Stimulated activated CD4-positive, alpha-beta T cell treated with anti-CD3 and anti-CD28 coated beads, TNF-alpha, amount 100 ng/mL, for 1 hour (primary cell): ENCODE measurements around the gene ARID5B.

Source experiments
- DNase-seq, 3 donors: peaks; one replicate each; pipeline ENCODE4 v3.0.0-alpha.2; 2020; ENCODE audit warnings: low read depth in 3 of 3, low spot score in 1 of 3

ARID5B gene

DNA sequence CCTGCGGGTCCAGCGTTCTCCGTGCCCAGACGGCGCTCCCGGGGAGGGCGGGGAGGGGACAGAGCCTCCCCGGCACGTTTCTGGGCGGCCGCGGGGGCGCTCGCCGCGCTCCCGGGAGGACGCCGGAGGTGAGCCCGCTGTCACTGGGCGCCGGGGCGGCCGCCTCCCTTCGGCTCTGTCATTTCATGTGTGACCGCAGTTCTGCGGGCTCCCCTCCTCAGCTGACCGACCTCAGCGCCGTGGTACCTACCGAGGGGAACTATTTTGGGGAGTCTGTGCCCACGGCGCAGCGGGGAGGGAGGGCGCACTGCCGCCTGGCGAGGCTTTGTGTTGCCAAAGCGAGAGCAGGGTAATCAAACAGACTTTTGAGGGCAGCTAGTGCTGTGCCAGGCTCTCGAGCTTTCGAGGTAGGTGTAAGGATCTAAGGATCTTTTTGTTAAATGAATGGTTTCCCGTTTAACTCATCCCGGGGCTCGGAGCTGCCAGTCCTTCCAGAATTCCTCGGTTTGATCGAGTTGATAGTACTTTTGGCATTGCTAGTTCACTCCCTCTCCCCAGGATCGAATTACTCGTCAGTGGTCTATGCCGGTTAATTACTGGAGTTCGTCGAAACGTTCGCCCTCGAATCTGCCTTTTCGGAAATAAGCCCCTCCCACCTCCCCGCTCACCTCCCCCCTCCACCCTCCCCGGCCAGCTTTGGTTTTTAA lies 1.9 kb downstream of the ARID5B start:
- DNase-seq, result peak in 2 of 3 donors; percentile 21 to 39

DNA sequence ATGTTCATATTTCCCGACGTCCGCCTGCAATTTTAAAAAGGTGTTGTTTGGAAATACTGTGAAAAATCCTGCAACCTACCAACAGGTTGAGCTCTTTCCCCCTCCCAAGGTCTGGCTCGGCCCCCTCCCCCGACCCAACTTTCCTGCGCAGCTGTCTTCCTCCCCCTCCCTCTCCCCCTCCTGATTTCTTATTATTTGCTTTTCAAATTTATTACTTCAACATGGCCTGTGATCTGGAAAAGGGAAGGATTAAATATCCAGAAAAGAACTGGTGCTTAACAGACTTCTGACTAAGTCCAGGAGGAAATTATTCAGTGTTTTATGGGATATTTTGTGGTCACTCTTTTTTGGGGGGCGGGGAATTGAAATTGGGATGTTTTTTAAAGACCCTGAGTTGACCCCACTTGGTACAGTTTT lies 2.4 kb downstream of the ARID5B start:
- DNase-seq, result no peak

DNA sequence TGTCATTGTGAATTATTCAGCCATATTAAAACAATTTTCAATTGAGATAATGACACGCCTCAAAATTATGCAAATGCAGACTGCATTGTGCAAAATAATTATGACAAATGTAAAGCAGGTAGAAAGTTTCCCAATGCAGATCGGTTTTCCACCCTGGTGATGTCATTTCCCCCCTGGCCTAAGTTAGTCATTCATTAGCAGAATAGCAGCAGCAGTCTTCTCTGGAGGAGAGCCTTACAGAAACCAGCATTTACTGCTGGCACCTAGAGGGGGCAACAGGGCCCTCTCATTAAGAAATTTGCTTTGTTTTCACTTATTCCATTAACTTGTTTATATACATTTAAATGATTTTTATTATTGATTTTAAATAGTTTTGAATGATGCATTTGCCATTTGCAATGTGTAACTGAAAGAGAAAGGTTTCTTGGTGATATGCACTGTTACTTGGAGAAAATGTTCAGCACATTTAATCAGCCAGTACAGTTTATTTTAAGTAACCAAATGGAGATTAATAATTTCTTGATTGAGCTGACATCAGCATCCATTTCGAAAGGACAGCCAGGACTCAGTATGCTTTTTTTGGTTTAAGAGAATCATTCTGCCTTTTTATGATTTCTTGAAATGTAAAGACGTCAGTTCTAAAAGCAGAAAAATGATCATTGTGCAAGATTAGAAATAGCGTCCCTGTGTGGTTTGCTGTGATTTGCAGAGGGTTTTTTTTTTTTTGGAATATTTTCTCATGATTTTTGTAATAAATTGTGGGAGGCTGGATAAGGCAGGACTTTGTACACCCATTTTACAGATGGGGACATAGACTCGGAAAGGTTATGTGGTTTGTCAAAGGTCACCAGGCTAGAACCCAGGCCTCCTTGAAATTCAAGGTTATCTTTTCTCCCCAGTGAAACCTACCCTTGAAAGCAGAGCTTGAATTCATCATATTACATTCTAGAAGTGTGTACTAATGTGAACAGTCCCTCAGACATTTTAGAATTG lies 3.5 kb downstream of the ARID5B start:
- peak in 1 of 3 donors; percentile 18 for DNase-seq

DNA sequence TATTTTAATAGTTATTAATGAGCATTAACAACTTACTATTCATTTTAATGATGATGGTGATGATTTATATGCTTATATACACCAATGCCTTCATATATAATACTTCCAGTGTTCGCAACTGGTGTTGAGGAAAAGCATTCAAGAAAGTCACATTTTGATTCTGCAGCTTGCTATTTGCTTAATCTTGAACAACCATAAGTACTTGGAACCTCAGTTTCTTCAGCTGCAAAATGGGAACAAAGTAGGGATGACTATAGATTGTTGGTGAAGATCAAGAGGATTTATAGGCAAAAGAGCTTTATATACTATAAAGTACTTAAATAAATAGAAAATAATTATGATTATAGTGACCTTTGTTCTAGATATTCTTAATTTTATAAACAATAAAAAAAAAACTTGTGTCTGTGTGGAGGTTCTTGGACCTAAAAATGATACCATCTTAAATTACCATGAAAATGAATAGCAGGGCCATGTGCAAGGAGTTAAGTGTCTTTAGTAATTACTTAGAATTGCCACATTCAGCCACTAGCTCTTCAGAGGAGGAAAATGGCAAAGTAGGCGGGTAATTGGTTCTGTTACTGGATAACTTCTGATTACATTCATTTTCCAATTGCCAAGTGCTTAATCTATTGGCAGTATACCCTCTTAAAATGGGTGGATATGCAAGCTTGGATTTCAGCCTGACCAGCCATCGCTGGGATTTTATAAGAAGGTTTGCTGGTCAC lies 4.5 kb downstream of the ARID5B start:
- no peak for DNase-seq

DNA sequence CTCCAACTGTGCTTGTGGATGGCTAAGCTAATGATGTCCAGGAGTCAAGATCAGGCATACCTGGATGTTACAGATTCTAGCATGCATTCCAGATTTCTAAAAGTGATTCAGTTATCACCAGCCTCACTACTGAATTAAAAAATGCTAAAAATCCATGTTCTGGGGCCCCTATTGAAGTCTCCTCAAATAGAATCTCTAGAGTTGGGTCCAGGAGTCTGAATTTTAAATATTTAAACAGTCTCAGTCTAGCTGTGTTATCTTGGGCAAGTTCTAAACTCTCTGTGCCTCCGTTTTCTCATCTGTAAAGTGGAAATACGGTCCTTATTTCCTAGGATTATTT lies 5.0 kb downstream of the ARID5B start:
- DNase-seq, result no peak

DNA sequence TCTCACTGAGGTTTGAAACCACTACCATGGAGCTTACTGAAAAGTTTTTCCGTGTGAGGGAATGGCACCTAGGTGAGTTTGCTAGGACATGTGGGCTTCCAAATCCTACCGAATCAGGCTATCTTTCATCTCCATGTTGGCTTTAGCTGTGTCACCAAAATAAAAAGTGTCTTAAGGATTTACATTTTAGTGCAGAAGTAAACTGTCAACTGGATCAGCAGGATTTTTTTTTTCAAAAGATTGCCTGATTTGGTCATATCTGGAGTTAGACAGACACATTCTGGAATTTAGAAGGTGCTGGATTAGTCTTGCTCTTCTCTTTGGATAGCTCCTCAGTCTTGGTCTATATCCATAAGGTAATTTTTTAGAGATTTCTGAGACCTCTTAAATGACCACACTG lies 5.5 kb downstream of the ARID5B start:
- DNase-seq, result no peak

DNA sequence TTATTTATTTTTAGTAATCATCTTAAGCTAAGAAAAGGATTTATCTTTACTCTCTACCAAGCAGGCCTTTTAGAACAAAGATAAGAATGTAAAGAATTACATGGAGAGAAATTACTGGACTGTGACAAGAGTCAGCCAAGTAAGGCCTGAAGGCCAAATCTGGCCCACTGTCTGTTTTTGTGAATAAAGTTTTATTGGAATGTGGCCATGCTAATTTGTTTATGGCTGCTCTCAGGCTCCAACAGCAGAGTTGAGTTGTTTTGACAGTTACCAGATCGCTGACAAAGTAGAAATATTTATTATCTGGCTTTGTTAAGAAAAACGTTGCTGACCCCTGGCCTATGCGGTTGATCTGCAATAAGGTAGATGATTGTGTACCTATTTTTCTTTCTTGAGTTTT lies 6.1 kb downstream of the ARID5B start:
- DNase-seq, result no peak

DNA sequence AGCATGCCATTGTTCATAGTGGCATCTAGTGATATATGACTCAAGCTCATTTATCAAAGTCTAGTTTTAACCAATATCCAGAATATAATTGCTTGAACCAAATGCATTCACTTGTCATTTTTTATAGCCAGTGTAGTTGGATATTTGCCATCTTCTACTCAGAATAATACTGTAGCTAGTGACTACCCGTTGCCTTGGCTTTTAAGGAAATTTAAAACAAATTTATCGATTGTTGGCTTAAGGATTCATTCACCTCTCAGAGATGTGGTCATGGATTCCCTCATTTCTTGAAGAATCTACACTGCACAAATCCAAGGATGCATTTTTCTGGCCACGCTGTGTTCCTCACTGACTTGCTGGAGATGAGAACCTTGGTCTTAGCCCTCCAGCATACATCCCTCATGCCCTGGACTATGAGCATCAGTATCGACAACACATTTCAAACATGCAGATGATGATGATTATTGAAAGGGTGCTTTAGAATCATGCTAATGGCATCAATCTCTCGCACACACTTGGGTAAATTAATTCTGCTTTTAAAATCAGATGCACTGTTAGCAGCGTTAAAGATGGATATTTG lies 8.8 kb downstream of the ARID5B start:
- DNase-seq, result no peak

DNA sequence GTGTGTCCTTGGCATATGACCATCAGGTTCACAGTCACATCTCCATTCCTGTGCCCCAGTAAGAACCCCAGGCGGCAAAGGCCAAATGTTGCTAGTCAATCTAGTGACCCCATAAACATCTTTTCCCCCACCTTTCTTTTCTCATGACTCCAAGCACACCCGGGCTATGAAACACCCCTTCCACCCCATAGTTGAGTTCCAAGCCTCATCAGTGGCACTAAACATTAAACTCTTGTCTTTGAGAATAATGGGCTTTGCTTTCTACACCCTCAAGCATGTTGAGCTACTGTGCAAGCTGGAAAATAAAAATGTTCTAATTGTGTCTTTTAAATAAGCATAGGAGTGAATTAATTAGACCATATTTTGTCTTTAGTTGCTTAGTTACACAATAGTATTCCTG lies 9.4 kb downstream of the ARID5B start:
- no peak for DNase-seq

DNA sequence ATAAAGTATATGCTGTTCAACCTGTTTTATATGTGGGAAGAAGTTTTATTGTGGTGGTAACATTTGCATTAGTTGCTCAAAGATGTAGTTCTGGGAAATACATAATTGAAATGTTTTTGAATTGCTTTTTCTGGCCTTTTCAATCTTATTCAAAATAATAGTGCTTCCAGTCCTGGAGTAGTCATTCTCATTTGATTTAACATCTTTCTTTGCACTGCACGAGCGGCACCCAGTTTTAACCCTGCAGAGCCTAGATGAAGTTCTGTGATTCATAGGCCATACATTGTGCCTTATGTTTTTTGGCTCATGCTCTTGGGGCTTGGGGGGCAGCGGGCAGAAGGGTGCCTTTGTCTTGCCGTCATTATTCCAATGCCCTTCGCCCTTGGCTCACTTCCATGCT lies 9.9 kb downstream of the ARID5B start:
- no peak for DNase-seq

DNA sequence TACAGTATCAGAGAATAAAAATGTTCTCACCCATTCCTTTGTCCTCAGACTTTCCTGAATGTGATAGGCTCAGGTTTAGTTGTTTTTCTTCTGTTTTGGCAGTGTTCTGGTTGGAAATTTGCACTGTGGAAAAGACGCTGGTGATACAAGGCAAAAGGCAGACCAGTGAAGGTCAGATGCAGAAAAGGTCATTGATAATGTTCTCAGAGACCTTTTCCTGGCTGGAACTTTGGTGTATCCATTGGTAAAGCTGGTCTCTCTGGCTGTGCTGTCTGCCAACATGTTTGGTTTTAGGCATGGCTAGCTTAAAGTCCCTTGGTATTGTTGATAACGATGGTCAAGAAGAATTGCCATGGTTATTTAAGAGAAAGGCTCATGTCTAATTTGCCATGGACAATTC lies 11.5 kb downstream of the ARID5B start:
- DNase-seq, result no peak

DNA sequence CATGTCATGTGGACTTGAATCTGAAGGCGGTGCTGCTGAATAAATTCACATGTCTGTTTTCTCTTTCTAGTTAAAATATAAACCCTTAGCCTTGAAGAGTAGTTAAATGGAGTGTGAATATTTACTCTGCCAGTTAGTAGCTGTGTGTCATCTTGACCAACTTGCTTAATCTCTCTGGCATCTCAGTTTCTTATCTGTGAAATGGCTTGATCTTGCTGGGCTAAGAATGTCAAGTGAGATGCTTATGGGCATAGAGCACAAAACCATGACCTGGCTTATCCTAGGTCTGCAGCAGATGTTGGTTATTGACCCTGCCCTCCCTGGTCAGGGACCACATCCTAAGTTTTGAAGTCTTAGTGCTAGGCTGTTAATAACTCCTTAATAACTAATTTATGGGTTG lies 16.6 kb downstream of the ARID5B start:
- DNase-seq, result no peak

DNA sequence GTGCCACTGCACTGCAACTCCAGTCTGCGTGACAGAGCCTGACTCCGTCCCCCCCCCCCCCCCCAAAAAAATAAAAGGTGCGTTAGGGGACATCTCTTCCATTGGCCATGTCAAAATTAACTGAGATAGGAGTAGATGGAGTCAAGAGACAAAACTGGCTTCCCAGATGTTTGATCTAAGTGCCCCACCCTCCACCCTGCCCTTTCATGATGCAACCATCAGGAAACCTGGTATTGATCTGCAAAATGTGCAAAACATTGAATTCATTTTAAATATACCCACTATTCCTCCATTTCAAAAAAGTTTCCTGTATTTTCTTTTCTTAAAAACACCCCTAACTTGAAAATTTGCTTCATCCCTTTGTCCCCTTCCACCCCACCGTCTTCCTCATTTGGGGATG lies 17.5 kb downstream of the ARID5B start:
- no peak for DNase-seq

DNA sequence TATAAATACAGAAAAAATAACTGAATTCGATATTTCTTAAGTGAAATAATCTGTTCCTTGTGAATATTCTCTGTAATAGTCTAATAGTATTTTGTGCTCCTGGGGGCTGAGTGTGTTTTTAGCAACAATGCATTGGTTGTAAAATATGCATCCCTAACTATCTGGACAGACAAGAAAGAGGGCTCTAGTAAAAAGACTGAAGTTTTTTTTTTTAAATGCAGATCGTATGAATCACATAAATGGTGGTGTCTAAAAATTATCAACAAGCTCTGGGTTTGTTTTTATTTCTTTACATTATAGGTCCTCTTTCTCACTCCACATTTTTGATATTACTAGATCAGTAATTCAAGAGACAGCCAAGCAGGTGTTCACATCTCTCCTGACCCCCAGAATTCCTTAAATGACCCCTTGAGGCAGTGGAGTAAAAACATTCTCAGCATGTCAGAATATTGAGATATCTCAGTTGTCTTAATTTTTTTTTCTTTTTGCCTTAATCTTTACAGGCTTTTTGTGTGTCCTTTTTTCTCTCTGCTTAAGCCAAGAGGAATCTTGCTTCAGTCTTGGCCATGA lies 18.2 kb downstream of the ARID5B start:
- no peak for DNase-seq

DNA sequence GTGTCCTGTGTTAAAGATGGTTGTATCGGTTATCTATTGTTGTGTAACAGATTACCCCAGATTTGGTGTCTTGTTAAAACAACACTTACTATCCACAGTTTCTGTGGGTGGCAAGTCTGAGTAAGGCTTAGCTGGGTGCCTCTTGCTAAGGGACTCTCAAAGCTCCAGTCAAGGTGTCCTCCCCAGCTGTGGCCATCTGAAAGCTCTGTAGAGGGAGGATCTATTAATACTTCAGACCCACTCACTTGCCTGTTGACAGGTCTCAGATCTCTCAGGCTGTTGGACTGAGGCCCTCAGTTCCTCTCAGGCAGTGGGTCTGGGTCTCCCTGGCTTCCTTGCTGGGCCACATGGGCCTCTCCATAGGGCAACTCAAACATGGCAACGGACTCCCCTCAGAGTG lies 19.6 kb downstream of the ARID5B start:
- DNase-seq, result no peak

DNA sequence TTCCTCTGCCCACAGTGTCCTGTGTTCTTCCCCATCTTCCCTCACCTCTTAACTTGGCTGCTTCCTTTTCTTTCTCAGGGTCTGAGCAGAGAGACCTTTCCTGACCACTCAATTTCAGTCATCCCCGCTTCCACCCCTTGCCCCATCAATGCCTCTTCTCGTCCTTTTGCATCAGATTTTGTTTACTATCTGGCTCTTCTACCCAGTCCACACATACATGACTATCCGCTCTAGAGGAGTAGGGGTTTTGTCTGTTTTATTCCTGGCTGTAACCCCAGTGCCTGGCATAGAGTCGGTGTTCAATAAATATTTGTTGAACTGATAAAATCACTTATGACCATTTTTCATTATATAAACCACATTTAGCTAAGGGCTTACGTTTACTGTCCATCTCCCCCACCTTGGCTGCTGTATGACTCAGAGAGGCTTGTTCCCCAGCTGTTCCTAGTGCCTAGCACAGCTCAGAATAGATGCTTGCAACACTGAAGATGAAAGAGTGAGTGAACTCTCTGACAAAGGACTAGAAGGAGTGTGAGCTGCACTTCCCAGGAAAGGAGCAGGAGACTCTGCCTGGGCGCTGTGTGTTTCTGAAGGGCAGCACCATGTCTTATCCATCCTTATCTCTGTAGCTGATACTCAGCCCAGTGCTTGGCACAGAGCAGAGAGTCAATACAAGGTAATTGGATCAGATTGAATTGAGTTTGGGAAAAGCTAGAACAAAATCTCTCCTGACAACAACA lies 21.9 kb downstream of the ARID5B start:
- DNase-seq, result no peak

DNA sequence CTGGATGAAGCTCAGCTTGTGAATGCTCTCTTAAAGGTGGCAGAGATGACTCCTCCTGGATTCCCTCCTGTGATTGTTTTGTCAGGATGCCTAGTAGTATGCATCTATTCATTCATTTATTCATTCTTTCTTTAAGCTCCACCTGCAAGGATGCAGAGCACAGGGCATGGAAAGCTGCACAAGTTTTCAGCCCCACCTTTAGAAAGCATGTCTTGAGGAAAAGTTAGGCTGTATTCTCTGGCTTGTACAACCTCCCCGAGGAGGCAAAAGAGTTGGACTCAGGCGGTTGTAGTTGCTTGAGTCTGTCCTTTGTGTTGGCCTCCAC lies 22.4 kb downstream of the ARID5B start:
- DNase-seq, result no peak

DNA sequence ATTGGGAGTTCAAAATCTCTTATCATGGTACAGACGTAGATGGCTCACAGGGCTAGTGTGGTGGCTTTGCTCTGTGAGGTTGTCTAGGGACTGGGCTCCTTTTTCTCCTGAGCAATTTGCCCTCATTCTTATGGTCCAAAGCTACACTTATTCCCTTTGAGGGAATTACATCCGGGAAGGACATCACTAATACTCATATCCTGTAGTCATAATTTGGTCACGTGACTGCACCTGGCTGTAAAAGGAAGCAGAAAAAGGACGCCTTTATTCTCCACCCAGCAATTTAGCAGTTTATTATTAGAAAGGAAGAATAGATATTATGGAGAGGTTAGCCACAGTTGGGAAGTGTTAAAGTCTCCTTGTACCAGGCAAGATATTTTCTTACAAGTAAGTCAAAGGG lies 28.1 kb downstream of the ARID5B start:
- no peak for DNase-seq

DNA sequence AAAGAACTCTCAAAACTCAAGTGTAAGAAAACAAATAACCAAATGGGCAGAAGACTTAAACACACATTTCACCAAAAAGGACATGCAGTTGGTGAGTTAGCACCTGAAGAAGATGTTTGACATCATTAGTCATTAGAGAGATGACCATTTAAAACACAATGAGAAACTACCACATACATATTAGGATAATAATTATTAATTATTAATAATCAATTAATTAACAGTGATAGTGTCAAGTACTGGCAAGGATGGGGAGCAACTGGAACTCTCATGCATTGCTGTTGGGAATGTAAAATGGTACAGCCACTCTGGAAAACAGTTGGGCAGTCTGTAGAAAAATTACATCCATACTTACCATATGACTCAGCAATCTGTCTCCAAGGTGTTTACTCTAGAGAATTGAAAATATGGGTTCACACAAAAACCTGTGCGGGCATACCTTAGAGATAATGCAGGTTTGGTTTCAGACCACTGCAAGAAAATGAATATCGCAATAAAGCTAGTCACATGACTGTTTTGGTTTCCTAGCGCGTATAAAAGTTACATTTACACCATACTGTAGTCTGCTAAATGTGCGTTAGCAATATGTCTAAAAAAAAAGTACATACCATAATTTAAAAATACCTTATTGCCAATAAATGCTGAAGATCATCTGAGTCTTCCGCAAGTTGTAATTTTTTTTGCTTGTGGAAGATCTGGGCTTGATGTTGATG lies 30.3 kb downstream of the ARID5B start:
- no peak for DNase-seq
